ENCODE measurements around the gene KPNA4.

Gene KPNA4

DNA sequence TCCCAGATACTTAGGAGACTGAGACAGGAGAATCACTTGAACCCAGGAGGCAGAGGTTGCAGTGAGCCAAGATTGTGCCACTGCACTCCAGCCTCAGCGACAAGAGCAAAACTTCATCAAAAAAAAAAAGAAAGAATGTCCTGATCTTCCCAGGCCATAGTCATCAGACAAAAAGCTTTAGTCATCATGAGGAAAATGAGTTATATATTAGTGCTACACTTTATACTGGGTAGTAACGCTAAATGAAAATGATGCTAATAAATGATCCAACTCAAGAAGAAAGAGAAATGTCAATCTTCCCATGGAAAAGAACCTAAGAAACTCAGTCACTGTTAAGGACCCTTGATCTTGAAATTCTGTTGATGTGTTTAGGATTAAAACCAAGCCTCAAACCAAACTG lies 89.5 kb downstream of the KPNA4 start:
- no peak for DNase-seq (ENCODE audit: low read depth in 1 of 2, low spot score in 1 of 2)
- Histone ChIP-seq H3K4me3 (replicated peaks; ENCODE audit: insufficient read depth, low read length) (no peak overlapping the region), H3K27ac (replicated peaks) (no peak overlapping the region), H3K27me3 (ENCODE audit: insufficient read depth, poor library complexity, severe bottlenecking) (no peaks in the 10 kb centered on the region)
- TF ChIP-seq SPI1 (IDR thresholded peaks at IDR 0.05; ENCODE audit: borderline replicate concordance, low read depth) (no peak), GABPA (IDR thresholded peaks at IDR 0.05; ENCODE audit: low read depth) (no peak), POLR2AphosphoS5 (IDR thresholded peaks at IDR 0.05; ENCODE audit: low read depth) (no peak)
- TF ChIP-seq, protein P1, sequence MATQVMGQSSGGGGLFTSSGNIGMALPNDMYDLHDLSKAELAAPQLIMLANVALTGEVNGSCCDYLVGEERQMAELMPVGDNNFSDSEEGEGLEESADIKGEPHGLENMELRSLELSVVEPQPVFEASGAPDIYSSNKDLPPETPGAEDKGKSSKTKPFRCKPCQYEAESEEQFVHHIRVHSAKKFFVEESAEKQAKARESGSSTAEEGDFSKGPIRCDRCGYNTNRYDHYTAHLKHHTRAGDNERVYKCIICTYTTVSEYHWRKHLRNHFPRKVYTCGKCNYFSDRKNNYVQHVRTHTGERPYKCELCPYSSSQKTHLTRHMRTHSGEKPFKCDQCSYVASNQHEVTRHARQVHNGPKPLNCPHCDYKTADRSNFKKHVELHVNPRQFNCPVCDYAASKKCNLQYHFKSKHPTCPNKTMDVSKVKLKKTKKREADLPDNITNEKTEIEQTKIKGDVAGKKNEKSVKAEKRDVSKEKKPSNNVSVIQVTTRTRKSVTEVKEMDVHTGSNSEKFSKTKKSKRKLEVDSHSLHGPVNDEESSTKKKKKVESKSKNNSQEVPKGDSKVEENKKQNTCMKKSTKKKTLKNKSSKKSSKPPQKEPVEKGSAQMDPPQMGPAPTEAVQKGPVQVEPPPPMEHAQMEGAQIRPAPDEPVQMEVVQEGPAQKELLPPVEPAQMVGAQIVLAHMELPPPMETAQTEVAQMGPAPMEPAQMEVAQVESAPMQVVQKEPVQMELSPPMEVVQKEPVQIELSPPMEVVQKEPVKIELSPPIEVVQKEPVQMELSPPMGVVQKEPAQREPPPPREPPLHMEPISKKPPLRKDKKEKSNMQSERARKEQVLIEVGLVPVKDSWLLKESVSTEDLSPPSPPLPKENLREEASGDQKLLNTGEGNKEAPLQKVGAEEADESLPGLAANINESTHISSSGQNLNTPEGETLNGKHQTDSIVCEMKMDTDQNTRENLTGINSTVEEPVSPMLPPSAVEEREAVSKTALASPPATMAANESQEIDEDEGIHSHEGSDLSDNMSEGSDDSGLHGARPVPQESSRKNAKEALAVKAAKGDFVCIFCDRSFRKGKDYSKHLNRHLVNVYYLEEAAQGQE (IDR thresholded peaks at IDR 0.05; ENCODE audit: insufficient replicate concordance, low read depth): no peak
- TF ChIP-seq, protein P2, sequence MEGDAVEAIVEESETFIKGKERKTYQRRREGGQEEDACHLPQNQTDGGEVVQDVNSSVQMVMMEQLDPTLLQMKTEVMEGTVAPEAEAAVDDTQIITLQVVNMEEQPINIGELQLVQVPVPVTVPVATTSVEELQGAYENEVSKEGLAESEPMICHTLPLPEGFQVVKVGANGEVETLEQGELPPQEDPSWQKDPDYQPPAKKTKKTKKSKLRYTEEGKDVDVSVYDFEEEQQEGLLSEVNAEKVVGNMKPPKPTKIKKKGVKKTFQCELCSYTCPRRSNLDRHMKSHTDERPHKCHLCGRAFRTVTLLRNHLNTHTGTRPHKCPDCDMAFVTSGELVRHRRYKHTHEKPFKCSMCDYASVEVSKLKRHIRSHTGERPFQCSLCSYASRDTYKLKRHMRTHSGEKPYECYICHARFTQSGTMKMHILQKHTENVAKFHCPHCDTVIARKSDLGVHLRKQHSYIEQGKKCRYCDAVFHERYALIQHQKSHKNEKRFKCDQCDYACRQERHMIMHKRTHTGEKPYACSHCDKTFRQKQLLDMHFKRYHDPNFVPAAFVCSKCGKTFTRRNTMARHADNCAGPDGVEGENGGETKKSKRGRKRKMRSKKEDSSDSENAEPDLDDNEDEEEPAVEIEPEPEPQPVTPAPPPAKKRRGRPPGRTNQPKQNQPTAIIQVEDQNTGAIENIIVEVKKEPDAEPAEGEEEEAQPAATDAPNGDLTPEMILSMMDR (IDR thresholded peaks at IDR 0.05; ENCODE audit: insufficient read depth, low read length): no peak

DNA sequence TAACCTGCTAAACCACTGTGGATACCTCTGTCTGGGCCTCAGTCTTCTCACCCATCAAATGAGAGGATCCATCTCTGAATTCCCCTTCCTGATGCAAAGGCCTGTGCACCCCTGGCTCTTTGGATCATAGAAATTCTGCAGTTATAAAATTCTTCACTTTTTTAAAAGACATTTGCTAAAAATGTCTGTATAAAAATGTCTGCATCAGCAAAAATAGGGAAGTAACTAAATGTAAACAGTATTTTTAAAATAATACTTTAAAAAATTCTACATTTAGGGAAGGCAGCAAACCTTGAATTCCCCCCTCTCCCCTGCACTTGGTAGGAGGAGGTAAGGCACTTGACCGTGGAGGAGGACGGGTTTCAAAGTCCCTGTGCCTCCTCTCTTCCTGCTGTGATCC lies 90.2 kb downstream of the KPNA4 start:
- TF ChIP-seq GABPA (IDR thresholded peaks at IDR 0.05; ENCODE audit: low read depth): no peak
- TF ChIP-seq, protein P2 (IDR thresholded peaks at IDR 0.05; ENCODE audit: insufficient read depth, low read length): no peak
- TF ChIP-seq, protein P1 (IDR thresholded peaks at IDR 0.05; ENCODE audit: insufficient replicate concordance, low read depth): no peak
- TF ChIP-seq POLR2AphosphoS5 (IDR thresholded peaks at IDR 0.05; ENCODE audit: low read depth): no peak
- no peak for TF ChIP-seq SPI1 (IDR thresholded peaks at IDR 0.05; ENCODE audit: borderline replicate concordance, low read depth)
- Histone ChIP-seq H3K4me3 (replicated peaks; ENCODE audit: insufficient read depth, low read length) (no peak overlapping the region), H3K27ac (replicated peaks) (no peak overlapping the region), H3K27me3 (ENCODE audit: insufficient read depth, poor library complexity, severe bottlenecking) (no peaks in the 10 kb centered on the region)
- no peak for DNase-seq (ENCODE audit: low read depth in 1 of 2, low spot score in 1 of 2)

DNA sequence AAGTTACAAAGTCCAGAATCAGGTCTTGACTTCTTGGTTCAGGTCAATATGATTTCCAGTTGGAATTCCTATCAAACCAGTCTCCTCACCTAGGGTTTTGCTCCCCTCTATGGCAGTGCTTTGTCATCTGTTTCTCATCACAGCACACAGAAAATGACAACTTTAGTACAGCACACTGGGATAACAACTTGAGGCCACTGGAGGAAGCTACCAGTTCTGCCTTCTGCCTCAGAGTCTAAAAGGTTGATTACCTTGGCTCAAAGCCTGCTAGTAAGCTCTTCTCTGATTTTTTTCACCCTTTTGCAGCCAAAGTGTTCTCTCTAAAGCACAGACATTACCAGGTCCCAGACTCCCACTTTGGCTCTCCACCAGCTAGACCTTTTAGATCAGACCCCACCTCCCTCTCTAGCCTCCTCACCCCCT lies 90.9 kb downstream of the KPNA4 start:
- TF ChIP-seq GABPA (IDR thresholded peaks at IDR 0.05; ENCODE audit: low read depth) (no peak), SPI1 (IDR thresholded peaks at IDR 0.05; ENCODE audit: borderline replicate concordance, low read depth) (no peak), POLR2AphosphoS5 (IDR thresholded peaks at IDR 0.05; ENCODE audit: low read depth) (no peak)
- TF ChIP-seq, protein P1 (IDR thresholded peaks at IDR 0.05; ENCODE audit: insufficient replicate concordance, low read depth): no peak
- TF ChIP-seq, protein P2 (IDR thresholded peaks at IDR 0.05; ENCODE audit: insufficient read depth, low read length): no peak
- no peak overlapping the region for H3K27ac ChIP-seq (replicated peaks)
- H3K4me3 ChIP-seq (replicated peaks; ENCODE audit: insufficient read depth, low read length): no peak overlapping the region
- H3K27me3 ChIP-seq (ENCODE audit: insufficient read depth, poor library complexity, severe bottlenecking): no peaks in the 10 kb centered on the region
- no peak for DNase-seq (ENCODE audit: low read depth in 1 of 2, low spot score in 1 of 2)

Data from HL-60 (cell line).